Liver (tissue), 9 donors: Measurements from ENCODE around the gene AIG1. TPM values are rescaled to one million over a fixed set of nuclear protein-coding genes. Genes with fewer than 3 reads are reported as not detected.

Source experiments
- DNase-seq: peaks from one replicate; pipeline ENCODE4 v3.0.0-alpha.2; 2017; ENCODE audit warnings: low spot score
- H3K27ac ChIP-seq, 2 donors: one replicate each; pipeline ENCODE4 v1.7.0; 2013; ENCODE audit warnings: inconsistent platforms in 2 of 2, low read length in 2 of 2, control low read depth in 1 of 2, low read depth in 1 of 2, mild to moderate bottlenecking in 1 of 2
- H3K27me3 ChIP-seq, 4 donors: one replicate each; pipeline versions ENCODE4 v1.6.1 to v1.7.0; 2013; ENCODE audit warnings: low read length in 3 of 4, inconsistent platforms in 1 of 4, mild to moderate bottlenecking in 1 of 4, moderate library complexity in 1 of 4; ENCODE audit not compliant: control insufficient read depth in 4 of 4, insufficient read depth in 4 of 4
- H3K36me3 ChIP-seq, 4 donors: one replicate each; pipeline versions ENCODE4 v1.6.1 to v1.7.0; 2013; ENCODE audit warnings: low read length in 3 of 4, mild to moderate bottlenecking in 3 of 4, low read depth in 1 of 4, moderate library complexity in 1 of 4; ENCODE audit not compliant: control insufficient read depth in 4 of 4, insufficient read depth in 3 of 4
- H3K4me1 ChIP-seq, 4 donors: one replicate each; pipeline versions ENCODE4 v1.6.1 to v1.7.0; 2013; ENCODE audit warnings: low read length in 3 of 4, mild to moderate bottlenecking in 3 of 4, moderate library complexity in 1 of 4; ENCODE audit not compliant: control insufficient read depth in 4 of 4, insufficient read depth in 4 of 4
- H3K4me3 ChIP-seq, 3 donors: one replicate each; pipeline versions ENCODE4 v1.6.1 to v1.7.0; 2013; ENCODE audit warnings: low read length in 3 of 3, control low read depth in 1 of 3, low read depth in 1 of 3, mild to moderate bottlenecking in 1 of 3
- H3K9ac ChIP-seq, 2 donors: one replicate each; pipeline ENCODE4 v1.7.0; 2013; ENCODE audit warnings: low read length in 2 of 2, mild to moderate bottlenecking in 2 of 2, moderate library complexity in 2 of 2, control low read depth in 1 of 2, low read depth in 1 of 2
- H3K9me3 ChIP-seq, 4 donors: one replicate each; pipeline versions ENCODE4 v1.6.1 to v1.7.0; 2013; ENCODE audit warnings: low read length in 3 of 4; ENCODE audit not compliant: control insufficient read depth in 4 of 4
- ATF3 ChIP-seq: IDR thresholded peaks from 2 replicates; pipeline ENCODE4 v1.6.1; 2016; ENCODE audit warnings: antibody characterized with exemption
- CTCF ChIP-seq: fragments of 150-350 bp; IDR thresholded peaks from 2 replicates; pipeline ENCODE4 v1.5.1; 2017; ENCODE audit warnings: improper control_type of control experiment, low read depth, low read length; ENCODE audit not compliant: missing input control
- FOXA1 ChIP-seq: IDR thresholded peaks from 2 replicates; pipeline ENCODE4 v1.6.1; 2016; ENCODE audit warnings: antibody characterized with exemption
- GABPA ChIP-seq, 2 donors: IDR thresholded peaks in 1 of 2; conservative IDR thresholded peaks in 1 of 2; 2 replicates each; pipeline ENCODE4 v1.6.1; 2016; ENCODE audit warnings: antibody characterized with exemption in 2 of 2, mild to moderate bottlenecking in 1 of 2, moderate library complexity in 1 of 2
- HNF4G ChIP-seq: IDR thresholded peaks from 2 replicates; pipeline ENCODE4 v1.6.1; 2016; ENCODE audit warnings: antibody characterized with exemption
- JUND ChIP-seq, 2 donors: IDR thresholded peaks; 2 replicates each; pipeline ENCODE4 v1.6.1; 2016; ENCODE audit warnings: antibody characterized with exemption in 2 of 2
- MAX ChIP-seq: IDR thresholded peaks from 2 replicates; pipeline ENCODE4 v1.6.1; 2016; ENCODE audit warnings: antibody characterized with exemption
- RXRA ChIP-seq, 2 donors: IDR thresholded peaks; 2 replicates each; pipeline ENCODE4 v1.6.1; 2017 to 2018; ENCODE audit warnings: antibody characterized with exemption in 2 of 2, mild to moderate bottlenecking in 1 of 2
- ZBTB33 ChIP-seq: IDR thresholded peaks from 2 replicates; pipeline ENCODE4 v1.6.1; 2016; ENCODE audit warnings: antibody characterized with exemption
- WGBS: extraction: QIAGEN DNeasy Blood & Tissue Kit; methylation state at CpG from one replicate; pipeline ENCODE4 v1.1.7; 2013; 5-methylcytosine and 5-hydroxymethylcytosine counted together
- polyA plus RNA-seq, 2 donors: library from polyadenylated mRNA; stranded (reverse) in 1 of 2; unstranded in 1 of 2; fragments of 200-250 nt in 1 of 2; fragments of >200 nt in 1 of 2; fragmentation: Nextera tagmentation in 1 of 2; extraction: Ambion mirVana in 1 of 2; gene quantifications; one replicate each; pipeline versions ENCODE4 v1.2.1 to v1.2.3, GENCODE V29; 2013 to 2015
- total RNA-seq, 2 donors: library from RNA; depleted of rRNA; stranded (reverse); fragments of >200 nt; gene quantifications; one replicate each; pipeline ENCODE4 v1.2.3, GENCODE V29; 2014
- TF ChIP-seq, protein P1 (sequence below): IDR thresholded peaks from 2 replicates; pipeline ENCODE4 v1.6.1; 2016; ENCODE audit warnings: antibody characterized with exemption, mild to moderate bottlenecking
- donor health status: healthy.
- donor health status: healthy.
- donor health status: healthy.
- donor health status: healthy.
- donor health status: healthy.

AIG1 gene
- total and polyA plus RNA-seq, 4 donors: 74.8 to 169 (median 121) TPM

GRCh38 chr6:143206550-143206949 is 145.9 kb downstream of the AIG1 start:
- Histone ChIP-seq H3K27ac (no peak overlapping the region), H3K36me3 (peaks cover 0 to 5% (median 2%) of the 10 kb centered on the region in 4 donors), H3K27me3 (no peaks in the 10 kb centered on the region), H3K9me3 (peaks cover 0 to 2% (median 0%) of the 10 kb centered on the region in 4 donors), H3K9ac (no peak overlapping the region), H3K4me1 (no peaks in the 10 kb centered on the region), H3K4me3 (no peak overlapping the region)
- WGBS: 97% methylated on average over 1 of the region's 1 CpG
- no peak for TF ChIP-seq FOXA1
- TF ChIP-seq ATF3: no peak
- TF ChIP-seq RXRA (IDR thresholded peaks at IDR 0.05): no peak
- no peak for DNase-seq

DNA sequence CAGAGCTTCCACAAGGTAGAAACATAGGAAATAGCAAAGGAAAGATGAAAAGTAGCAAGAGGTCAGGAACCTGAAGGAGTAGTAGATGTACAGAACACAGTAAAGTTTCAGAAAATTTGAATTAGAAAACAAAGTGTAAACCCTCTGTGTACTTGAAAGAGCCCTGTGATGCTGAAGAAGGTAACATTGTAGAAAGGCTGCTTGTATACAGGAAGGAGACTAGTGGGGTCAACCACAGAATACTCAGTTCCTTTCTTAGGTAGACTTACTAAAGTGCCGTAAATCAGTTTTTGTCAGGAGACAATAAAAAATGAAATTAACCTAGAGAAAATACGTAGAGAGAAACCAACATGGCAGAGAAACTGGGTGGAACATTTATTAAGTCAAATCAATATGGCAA is 149.7 kb downstream of the AIG1 start:
- H3K9me3 ChIP-seq: no peaks in the 10 kb centered on the region
- H3K36me3 ChIP-seq: peaks cover 2 to 4% (median 4%) of the 10 kb centered on the region in 4 donors
- H3K27ac ChIP-seq: no peak overlapping the region
- H3K9ac ChIP-seq: no peak overlapping the region
- no peak for DNase-seq
- H3K4me1 ChIP-seq: no peaks in the 10 kb centered on the region
- 95% methylated on average over 2 of the region's 2 CpGs for WGBS
- no peaks in the 10 kb centered on the region for H3K27me3 ChIP-seq
- H3K4me3 ChIP-seq: no peak overlapping the region
- TF ChIP-seq, protein P1, sequence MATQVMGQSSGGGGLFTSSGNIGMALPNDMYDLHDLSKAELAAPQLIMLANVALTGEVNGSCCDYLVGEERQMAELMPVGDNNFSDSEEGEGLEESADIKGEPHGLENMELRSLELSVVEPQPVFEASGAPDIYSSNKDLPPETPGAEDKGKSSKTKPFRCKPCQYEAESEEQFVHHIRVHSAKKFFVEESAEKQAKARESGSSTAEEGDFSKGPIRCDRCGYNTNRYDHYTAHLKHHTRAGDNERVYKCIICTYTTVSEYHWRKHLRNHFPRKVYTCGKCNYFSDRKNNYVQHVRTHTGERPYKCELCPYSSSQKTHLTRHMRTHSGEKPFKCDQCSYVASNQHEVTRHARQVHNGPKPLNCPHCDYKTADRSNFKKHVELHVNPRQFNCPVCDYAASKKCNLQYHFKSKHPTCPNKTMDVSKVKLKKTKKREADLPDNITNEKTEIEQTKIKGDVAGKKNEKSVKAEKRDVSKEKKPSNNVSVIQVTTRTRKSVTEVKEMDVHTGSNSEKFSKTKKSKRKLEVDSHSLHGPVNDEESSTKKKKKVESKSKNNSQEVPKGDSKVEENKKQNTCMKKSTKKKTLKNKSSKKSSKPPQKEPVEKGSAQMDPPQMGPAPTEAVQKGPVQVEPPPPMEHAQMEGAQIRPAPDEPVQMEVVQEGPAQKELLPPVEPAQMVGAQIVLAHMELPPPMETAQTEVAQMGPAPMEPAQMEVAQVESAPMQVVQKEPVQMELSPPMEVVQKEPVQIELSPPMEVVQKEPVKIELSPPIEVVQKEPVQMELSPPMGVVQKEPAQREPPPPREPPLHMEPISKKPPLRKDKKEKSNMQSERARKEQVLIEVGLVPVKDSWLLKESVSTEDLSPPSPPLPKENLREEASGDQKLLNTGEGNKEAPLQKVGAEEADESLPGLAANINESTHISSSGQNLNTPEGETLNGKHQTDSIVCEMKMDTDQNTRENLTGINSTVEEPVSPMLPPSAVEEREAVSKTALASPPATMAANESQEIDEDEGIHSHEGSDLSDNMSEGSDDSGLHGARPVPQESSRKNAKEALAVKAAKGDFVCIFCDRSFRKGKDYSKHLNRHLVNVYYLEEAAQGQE: no peak
- TF ChIP-seq MAX (no peak), JUND (IDR thresholded peaks at IDR 0.05) (no peak), CTCF (no peak), ZBTB33 (no peak)

GRCh38 chr6:143213859-143214376 is 153.2 kb downstream of the AIG1 start:
- Histone ChIP-seq H3K27ac (no peak overlapping the region), H3K9me3 (no peaks in the 10 kb centered on the region), H3K9ac (no peak overlapping the region), H3K4me3 (no peak overlapping the region), H3K27me3 (no peaks in the 10 kb centered on the region), H3K4me1 (no peaks in the 10 kb centered on the region), H3K36me3 (peaks cover 2 to 6% (median 3%) of the 10 kb centered on the region in 4 donors)
- DNase-seq: no peak
- WGBS: 85% methylated on average over 3 of the region's 3 CpGs
- no peak for TF ChIP-seq GABPA (IDR thresholded peaks at IDR 0.05 in 1 of 2, conservative IDR thresholded peaks at IDR 0.05 in 1 of 2)
- TF ChIP-seq, protein P1: no peak
- no peak for TF ChIP-seq HNF4G
- TF ChIP-seq JUND (IDR thresholded peaks at IDR 0.05): no peak
